NAMALWA (cell line): ENCODE data around the gene C1orf216.
"Not testable (repeated sequence)": the region's sequence is repeated elsewhere in the genome, so short reads cannot be mapped to it uniquely, and the experiment has no call there.

ENCODE experiments used
- DNase-seq: peaks from one replicate; pipeline ENCODE4 v3.0.0-alpha.2; 2015; ENCODE audit warnings: low spot score

Gene C1orf216

DNA sequence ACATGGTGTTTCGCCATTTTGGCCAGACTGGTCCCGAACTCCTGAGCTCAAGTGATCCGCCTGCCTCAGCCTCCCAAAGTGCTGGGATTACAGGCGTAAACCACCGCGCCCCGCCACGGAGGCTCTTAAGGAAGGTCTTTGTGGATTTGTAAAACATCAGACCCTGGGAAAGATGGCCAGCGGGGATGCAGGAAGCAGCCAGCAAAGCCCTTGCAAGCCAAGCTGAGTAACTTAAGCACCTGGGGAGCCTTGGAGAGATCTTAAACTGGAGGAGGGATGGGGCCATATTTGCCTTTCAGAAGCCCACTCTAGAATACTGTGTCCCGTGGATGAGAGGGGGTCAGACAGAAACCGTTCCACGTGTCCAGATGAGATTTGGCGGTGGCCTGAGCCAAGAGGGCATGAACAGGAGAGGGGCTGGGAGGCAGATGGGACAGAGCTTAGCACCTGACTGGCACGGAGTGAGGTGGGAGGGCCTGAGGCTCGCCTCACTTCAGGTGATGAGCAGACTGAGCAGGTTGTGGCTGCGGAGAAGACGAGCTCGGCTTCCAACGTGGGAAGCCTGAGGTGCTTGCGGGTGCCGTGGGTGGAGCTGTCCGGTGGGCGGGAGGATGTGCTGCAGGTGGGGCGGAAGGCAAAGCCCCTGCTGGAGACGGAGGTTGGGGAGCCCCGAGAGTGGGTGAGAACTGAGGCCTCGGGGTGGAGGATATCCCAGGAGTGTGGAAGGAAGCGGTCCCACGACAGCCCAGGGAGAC, 11.7 kb downstream of the C1orf216 start:
- DNase-seq = no peak

DNA sequence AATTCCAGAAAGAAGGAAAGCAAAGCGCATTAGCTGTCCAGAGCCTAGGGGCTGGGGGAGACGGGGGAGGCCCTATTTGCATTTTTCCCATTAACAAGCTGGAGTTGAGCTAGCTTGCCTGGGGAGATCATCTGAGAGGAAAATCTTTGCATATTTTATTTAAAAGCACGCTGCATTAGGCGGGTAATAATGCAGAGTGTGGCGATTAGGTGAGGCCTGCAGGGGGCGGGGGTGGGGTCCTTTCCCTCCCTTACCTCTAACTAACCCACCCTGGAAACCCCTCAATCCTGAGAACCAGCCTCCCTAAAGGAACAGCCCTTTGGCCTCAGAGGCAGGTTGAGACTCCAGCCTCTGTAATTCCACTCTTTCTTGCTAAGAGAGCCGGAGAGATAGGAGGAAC, 16.2 kb downstream of the C1orf216 start:
- no peak for DNase-seq

DNA sequence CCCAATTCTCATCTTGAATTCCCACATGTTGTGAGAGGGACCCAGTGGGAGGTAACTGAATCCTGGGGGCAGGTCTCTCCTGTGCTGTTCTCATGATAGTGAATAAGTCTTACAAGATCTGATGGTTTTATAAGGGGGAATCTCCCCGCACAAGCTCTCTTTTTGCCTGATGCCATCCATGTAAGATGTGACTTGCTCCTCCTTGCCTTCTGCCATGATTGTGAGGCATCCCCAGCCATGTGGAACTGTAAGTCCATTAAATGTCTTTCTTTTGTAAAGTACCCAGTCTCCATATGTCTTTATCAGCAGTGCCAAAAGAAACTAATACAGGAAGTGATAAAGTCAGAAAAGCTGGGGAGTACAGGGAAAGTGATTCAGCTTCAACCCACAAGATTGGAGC, 19.5 kb downstream of the C1orf216 start:
- DNase-seq = not testable (repeated sequence)

DNA sequence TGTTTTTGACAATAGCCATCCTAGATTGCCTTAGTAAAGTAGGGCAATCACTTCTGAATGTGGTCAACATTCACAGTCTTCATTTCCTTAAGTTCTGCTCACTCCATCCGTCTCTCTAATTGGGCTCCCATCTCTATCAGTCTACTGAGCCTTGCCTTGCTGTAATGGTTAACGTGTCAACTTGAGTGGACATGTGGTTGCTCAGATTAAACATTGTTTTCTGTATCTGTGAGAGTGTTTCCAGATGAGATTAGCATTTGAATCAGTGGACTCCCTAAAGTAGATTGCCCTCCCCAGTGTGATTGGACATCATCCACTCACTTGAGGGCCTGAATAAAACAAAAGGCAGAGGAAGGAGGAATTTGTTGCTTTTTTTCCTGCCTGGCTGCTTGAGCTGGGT, 26.4 kb downstream of the C1orf216 start:
- DNase-seq = no peak

DNA sequence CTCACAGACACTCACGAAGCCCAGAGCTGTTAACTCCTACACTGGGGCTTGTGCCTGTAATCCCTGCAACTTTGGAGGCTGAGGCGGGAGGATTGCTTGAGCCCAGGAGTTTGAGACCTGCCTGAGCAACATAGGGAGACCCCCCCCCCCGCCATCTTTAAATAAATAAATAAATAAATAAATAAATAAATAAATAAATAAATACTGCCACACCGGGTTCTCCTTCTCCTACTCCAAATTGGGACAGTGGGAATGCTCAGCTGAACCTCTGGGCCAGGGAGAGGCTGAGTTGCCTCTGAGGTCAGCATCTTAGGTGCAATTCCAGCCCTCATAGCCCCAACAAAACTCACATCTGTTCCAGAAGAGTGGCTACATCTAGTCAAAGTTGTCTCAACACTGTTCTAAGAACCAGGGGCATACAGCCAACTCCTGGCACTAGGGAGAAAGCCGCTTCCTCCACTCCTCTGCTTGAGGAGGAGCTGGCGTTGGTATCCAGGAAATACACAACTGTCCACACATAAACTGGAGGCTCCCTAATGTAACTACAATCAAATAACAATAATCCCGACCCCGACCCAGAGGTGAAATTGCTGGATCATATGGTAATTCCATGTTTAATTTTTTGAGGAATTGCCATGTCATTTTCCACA, 27.0 kb downstream of the C1orf216 start:
- no peak for DNase-seq

DNA sequence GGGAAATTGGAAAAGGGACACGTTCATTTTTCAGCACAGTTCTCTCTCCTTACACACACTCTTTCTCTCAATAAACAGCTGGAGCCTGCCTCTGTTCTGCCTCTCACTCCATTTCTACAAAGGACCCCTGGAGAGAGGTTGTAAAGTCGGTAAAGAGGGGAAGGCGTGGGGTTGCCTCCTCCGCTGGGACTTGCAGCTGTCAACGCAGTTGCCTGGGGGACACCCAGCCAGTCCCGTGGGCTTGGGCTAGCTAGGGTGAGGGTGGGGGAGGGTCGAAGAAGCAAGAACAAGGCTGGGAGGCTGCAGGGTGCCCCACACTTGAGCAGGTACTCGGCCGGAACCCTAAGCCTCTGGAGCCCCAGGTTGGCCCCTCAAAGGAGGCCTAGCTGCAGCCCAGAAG, 27.6 kb downstream of the C1orf216 start:
- no peak for DNase-seq

DNA sequence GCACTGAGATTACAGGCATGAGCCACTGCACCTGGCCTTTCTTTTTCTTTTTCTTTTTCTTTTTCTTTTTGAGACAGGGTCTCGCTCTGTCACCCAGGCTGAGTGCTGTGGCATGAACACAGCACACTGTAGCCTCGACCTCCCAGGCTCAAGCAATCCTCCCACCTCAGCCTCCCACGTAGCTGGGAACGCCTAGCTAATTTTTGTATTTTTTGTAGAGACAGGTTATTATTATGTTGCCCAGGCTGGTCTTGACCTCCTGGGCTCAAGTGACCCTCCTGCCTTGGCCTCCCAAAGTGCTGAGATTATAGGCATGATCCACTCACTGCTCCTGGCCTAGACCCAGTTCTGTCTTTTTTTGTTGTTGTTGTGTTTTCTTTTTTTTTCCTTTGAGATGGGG, 28.6 kb downstream of the C1orf216 start:
- not testable (repeated sequence) for DNase-seq

DNA sequence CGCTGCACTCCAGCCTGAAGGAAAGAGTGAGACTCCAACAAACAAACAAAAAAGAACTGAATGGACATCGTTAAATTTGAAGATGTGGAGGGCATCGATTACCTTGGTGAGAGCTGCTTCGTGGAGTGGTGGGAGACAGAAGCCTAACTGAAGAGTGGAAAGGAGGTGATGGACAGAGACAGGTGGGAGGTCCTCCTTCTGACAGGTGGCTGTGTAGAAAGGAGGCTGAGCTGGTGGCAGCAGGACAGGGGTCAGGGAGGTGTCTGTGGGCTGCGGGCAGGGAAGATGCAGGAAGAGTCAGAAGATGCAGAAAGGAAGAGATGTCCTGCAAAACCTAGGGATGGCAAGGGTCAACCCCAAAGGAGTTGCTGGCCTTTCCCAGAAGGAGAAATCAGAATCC, 30.5 kb downstream of the C1orf216 start:
- DNase-seq = no peak

DNA sequence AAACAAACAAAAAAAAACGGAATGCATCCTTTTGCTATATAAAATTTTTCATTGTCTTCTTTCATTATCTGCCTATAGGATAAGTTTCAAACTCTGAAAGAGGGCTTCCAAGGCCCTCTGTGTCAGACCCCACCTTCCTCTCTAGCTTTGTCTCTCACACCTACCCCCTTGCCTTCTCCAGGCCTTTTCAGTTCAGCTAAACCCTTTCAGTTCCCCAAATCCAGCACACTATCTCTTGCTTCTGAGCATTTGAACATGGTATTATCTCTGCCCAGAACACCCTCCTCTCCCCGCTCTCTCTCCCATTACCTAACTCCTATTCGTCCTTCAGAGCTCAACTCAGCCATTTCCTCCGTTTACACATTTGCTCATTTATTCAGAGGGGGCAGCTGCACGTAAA, 35.7 kb downstream of the C1orf216 start:
- DNase-seq = no peak

DNA sequence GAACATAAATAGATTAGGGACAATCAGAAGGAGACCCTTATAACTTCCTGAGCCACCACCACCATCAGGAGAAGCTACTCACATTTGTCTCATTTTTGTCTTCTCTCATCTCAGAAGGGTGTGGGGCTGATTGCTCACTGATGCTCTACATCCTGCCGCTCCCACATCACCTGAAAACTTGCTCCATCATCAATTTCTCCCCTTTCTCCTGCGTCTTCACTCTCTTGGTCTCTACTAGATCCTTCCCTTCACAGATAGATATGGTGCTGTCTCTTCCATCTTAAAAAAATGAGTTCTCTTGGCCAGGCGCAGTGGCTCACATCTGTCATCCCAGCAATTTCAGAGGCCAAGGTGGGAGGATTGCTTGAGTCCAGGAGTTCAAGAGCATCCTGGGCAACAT, 38.4 kb downstream of the C1orf216 start:
- no peak for DNase-seq

DNA sequence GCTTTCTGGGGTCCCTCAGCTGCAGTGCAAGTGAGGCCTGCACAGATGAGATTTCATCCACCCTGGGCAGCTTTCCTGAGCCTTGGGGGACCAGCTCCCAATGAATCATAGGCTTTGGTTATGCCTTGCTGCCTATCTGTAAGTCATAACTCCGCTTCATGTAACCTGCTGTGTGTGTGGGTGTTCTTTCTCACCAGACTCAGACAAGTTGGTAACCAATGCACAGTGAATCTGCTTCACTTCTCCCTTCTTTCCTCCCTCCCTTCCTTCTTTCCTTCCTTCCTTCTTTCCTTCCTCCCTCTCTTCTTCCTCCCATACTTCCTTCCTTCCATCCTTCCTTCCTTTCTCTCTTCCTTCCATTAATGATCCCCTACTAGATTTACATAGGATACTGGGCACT, 42.9 kb downstream of the C1orf216 start:
- no peak for DNase-seq

DNA sequence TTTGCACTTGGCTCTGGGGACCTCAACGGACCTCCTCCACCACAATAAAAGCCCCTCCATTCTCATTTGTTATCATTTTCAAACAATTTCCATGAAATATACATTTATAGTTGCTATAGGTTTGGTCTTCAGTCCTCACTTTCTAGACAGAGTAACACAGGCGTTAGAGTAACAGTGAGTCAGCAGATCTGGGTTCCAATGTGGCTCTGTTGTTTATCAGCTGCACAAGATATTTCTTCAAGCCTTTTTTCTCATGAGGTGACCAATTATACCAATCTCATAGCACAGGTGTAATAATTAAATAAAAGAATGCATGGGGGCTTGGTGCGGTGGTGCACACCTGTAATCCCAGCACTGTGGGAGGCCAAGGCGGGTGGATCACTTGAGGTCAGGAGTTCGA, 44.6 kb downstream of the C1orf216 start:
- no peak for DNase-seq

DNA sequence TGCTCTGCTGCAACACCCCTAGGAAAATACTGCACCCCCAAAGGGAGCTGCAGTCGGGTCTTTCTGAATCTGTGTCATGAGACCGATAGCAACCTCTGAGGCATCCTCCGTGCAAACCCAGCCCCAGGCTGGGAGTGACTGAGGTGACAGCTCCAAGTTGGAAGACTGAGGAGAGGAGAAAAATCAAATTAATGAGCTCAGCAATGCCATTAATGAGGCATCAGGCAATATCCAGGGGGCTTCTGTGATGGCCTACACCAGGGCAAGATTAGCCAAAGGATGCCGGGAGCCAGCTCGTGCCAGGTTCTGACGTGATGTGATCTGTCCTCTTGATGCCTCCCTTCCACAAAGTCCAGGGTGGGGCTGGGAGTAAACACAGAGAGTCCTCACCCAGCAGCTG, 46.6 kb downstream of the C1orf216 start:
- no peak for DNase-seq

DNA sequence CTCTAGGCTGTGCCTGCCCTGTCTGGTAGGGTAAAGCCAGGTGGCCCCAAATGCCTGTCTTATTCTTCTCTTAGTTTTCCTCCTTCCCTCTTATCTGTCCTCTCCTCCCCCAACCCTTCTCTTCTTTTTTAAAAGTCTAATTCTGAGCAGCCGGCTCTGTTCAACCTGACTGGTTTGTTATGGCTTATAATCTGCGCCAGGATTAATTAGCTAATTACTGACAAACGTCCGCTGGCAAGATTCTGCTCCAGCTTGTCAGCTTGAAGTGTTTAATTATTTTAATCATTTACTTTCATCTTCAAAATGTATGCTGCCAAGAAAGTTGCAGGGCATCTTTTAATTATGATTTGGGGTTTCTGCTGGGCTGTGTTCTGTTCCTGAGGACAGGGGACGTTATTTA, 50.2 kb downstream of the C1orf216 start:
- DNase-seq = no peak

DNA sequence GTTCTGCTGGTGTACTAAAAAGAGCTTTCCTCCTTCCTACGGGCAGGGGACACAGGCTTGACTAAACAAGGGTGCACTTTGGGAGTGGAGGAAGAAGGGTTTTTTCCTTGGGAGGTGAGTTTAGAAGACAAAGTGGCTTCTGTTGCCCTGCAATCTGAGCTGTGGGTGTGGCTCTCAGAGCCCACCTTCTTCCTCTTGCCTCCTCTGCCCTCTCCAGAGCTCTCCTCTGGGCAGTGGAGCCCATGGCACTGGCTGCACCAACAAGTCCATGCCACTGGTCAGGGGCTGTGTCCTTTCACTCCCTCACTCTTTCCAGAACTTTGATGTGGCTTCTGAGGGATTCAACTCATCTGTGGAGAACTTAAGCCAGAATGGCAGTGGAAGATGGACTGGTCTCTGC, 51.8 kb downstream of the C1orf216 start:
- DNase-seq = no peak

DNA sequence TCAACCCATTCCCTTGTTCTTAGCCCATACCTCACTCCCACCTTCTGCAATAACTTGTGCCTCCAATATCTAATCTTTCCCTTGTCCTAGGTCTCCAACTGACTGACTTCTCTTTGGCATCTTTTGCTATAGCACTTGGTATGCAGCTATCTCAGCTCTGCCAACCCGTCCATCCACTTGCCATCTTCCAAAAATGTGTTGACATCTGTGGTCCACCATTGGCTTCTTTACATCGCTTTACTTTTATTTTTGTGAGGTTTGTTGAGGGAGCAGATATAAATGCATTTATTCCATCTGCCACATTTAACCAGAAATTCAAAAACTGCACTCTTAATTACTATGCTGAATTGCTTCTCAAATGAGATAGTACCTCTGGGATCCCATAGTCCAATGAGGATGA, 52.5 kb downstream of the C1orf216 start:
- DNase-seq = no peak
